ENCODE results near the gene NPAS3.

Gene NPAS3

DNA sequence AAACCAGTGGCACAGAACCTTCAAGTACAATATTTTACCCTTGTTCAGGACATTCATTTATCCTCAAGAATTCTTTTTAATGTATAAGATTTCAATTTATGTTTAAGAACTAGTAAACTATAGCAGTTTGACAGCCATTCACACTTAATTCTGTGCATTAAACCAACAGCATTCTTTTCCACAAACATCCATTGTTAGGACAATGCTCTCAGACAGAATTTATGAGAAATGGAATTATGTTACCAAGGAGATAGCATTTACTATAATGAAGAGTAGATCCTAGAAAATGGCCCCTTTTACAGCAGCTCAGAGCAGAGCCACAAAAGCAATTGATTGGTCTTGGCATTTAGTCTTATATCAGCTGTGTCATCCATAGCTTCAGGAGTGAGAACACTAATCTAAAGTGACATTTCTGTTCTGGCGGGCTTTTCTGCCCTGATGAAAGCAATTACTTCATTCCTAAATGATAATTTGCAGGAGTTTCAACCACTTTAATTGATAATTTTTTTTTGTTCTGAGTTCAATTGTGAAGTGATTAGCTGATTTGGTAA is 268.9 kb downstream of the NPAS3 start:
- Histone ChIP-seq H3K4me3 (ENCODE audit: low read depth, low read length) (no peak overlapping the region), H3K27ac (ENCODE audit: extremely low read depth, low read depth, low read length) (no peak overlapping the region), H3K4me1 (ENCODE audit: control insufficient read depth, insufficient read depth, low read length) (no peaks in the 10 kb centered on the region), H3K36me3 (ENCODE audit: control insufficient read depth in 2 of 2, insufficient read depth in 1 of 2, low read length in 2 of 2) (no peaks in the 10 kb centered on the region), H3K9me3 (ENCODE audit: control insufficient read depth, insufficient read depth, low read depth, low read length) (no peaks in the 10 kb centered on the region)
- ChIA-PET CTCF (no interaction called here), POLR2A (no interaction called here)
- TF ChIP-seq ZNF366 (tag by site-specific recombination; conservative IDR thresholded peaks at IDR 0.05) (no peak), ZNF777 (tag by site-specific recombination; IDR thresholded peaks at IDR 0.05; ENCODE audit: borderline replicate concordance) (no peak)
- TF ChIP-seq, protein P1, sequence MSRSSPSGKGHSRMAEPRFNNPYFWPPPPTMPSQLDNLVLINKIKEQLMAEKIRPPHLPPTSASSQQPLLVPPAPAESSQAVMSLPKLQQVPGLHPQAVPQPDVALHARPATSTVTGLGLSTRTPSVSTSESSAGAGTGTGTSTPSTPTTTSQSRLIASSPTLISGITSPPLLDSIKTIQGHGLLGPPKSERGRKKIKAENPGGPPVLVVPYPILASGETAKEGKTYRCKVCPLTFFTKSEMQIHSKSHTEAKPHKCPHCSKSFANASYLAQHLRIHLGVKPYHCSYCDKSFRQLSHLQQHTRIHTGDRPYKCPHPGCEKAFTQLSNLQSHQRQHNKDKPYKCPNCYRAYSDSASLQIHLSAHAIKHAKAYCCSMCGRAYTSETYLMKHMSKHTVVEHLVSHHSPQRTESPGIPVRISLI (tag by site-specific recombination; IDR thresholded peaks at IDR 0.05) = no peak

GRCh38 chr14:33210311-33210710 is 271.6 kb downstream of the NPAS3 start:
- Histone ChIP-seq H3K36me3 (ENCODE audit: control insufficient read depth in 2 of 2, insufficient read depth in 1 of 2, low read length in 2 of 2) (no peaks in the 10 kb centered on the region), H3K4me1 (ENCODE audit: control insufficient read depth, insufficient read depth, low read length) (no peaks in the 10 kb centered on the region), H3K4me3 (ENCODE audit: low read depth, low read length) (no peak overlapping the region), H3K9me3 (ENCODE audit: control insufficient read depth, insufficient read depth, low read depth, low read length) (no peaks in the 10 kb centered on the region), H3K27ac (ENCODE audit: extremely low read depth, low read depth, low read length) (no peak overlapping the region)
- TF ChIP-seq REST (tag by site-specific recombination; IDR thresholded peaks at IDR 0.05) (peak; percentile 93), ZNF404 (tag by site-specific recombination; IDR thresholded peaks at IDR 0.05) (no peak)
- CTCF ChIA-PET = no interaction called here
- POLR2A ChIA-PET = no interaction called here

DNA sequence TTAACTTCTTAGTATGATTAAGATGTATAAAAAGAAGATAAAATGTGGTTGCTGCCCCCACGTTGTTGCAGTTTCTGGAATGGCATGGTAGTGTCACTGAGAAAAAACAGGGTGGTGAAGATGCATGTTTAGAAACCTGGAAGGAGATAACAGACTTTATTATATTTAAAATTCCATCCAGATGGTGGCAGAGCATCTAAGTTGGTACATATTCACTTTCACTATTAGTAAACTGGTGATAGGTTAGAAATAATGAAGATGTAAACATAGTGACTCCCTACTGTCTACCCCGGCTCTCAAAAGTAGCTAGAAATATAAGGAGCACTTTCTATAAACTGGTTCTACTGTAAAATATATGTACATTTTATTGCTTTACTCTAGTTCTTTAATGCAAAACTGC is 279.3 kb downstream of the NPAS3 start:
- CTCF ChIA-PET = interaction anchor here (0.5 to 1.7 kb wide), 2 partner anchors 10 to 14 kb away, joined by 3 read pairs; no protein-coding TSS in a partner anchor
- H3K27ac ChIP-seq (ENCODE audit: extremely low read depth, low read depth, low read length) = no peak overlapping the region
- no peaks in the 10 kb centered on the region for H3K36me3 ChIP-seq (ENCODE audit: control insufficient read depth in 2 of 2, insufficient read depth in 1 of 2, low read length in 2 of 2)
- H3K4me1 ChIP-seq (ENCODE audit: control insufficient read depth, insufficient read depth, low read length) = no peaks in the 10 kb centered on the region
- H3K9me3 ChIP-seq (ENCODE audit: control insufficient read depth, insufficient read depth, low read depth, low read length) = no peaks in the 10 kb centered on the region
- no peak overlapping the region for H3K4me3 ChIP-seq (ENCODE audit: low read depth, low read length)
- TF ChIP-seq ZNF629 (tag by site-specific recombination; IDR thresholded peaks at IDR 0.05) (no peak), ZNF2 (tag by site-specific recombination; IDR thresholded peaks at IDR 0.05) (no peak), ZNF658 (tag by site-specific recombination; IDR thresholded peaks at IDR 0.05) (no peak), SP2 (tag by site-specific recombination; IDR thresholded peaks at IDR 0.05) (no peak), ZNF654 (tag by site-specific recombination; IDR thresholded peaks at IDR 0.05; ENCODE audit: low read depth) (no peak), ZNF558 (tag by site-specific recombination; IDR thresholded peaks at IDR 0.05) (no peak), REPIN1 (tag by site-specific recombination; IDR thresholded peaks at IDR 0.05; ENCODE audit: low read depth) (no peak)
- POLR2A ChIA-PET = no interaction called here

DNA sequence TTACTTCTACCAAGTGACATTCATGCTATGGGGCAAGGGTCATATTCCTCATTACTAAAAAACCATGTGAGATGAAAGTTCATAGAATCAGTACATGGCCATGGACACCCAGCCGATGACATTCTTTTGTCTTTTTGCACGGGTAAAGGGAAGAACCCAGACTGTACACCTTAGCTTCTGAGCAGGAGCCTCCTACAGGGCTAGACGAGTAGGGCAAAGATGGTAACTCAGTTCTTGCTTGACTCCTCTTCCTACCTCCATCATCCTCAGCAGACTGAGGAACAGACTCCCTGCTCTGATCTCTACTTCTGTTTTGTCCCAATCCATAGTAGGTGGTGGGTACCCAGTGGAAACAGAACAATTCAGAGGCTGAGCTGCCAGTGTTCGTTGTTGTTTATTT is 281.3 kb downstream of the NPAS3 start:
- no peaks in the 10 kb centered on the region for H3K9me3 ChIP-seq (ENCODE audit: control insufficient read depth, insufficient read depth, low read depth, low read length)
- no peaks in the 10 kb centered on the region for H3K4me1 ChIP-seq (ENCODE audit: control insufficient read depth, insufficient read depth, low read length)
- TF ChIP-seq BCL11A (tag by site-specific recombination; IDR thresholded peaks at IDR 0.05; ENCODE audit: low read depth) (no peak), GLI2 (tag by site-specific recombination; IDR thresholded peaks at IDR 0.05; ENCODE audit: borderline replicate concordance, low read depth) (no peak), KLF8 (tag by site-specific recombination; IDR thresholded peaks at IDR 0.05) (no peak), ZNF510 (tag by site-specific recombination; IDR thresholded peaks at IDR 0.05; ENCODE audit: insufficient replicate concordance) (no peak), ZNF571 (tag by site-specific recombination; IDR thresholded peaks at IDR 0.05) (no peak)
- H3K4me3 ChIP-seq (ENCODE audit: low read depth, low read length) = no peak overlapping the region
- ChIA-PET CTCF (no interaction called here), POLR2A (no interaction called here)
- H3K36me3 ChIP-seq (ENCODE audit: control insufficient read depth in 2 of 2, insufficient read depth in 1 of 2, low read length in 2 of 2) = no peaks in the 10 kb centered on the region
- no peak overlapping the region for H3K27ac ChIP-seq (ENCODE audit: extremely low read depth, low read depth, low read length)
